ENCODE measurements around the gene MEIOB.

GRCh38 chr16:1834096-1834495, 37.9 kb downstream of the MEIOB start:
- TF ChIP-seq CTCF (IDR thresholded peaks at IDR 0.05), result no peak
- TF ChIP-seq POLR2AphosphoS5 (IDR thresholded peaks at IDR 0.05), result no peak

All from gastroesophageal sphincter (tissue), 3 donors.